A549 (cell line): ENCODE measurements around the gene B9D1.

Source experiments
- CEBPB ChIP-seq, 2 experiments: fragments of >200 bp in 1 of 2; sonication (Bioruptor Twin) in 1 of 2; formaldehyde crosslinking in 1 of 2; IDR thresholded peaks; 2 replicates each; pipeline ENCODE4 v1.6.1; 2012 to 2016
- CTCF ChIP-seq: fragments of >200 bp; sonication (Bioruptor Twin); formaldehyde crosslinking; IDR thresholded peaks from 3 replicates; pipeline ENCODE4 v1.5.1; 2016
- HOXB5 ChIP-seq: fragments of 250-450 bp; sonication (Bioruptor Pico); IDR thresholded peaks from 2 replicates; pipeline ENCODE4 v1.5.0; 2020; ENCODE audit warnings: mild to moderate bottlenecking, moderate library complexity

GRCh38 chr17:19306160-19307111 lies 56.1 kb downstream of the B9D1 start:
- TF ChIP-seq CEBPB (IDR thresholded peaks at IDR 0.05), result no peak
- TF ChIP-seq CTCF, result no peak
- TF ChIP-seq HOXB5, result no peak
